ENCODE measurements around the gene ADAT1.
A peak's percentile ranks its signal among the peaks of the same experiment; 100 is the strongest.

Gene ADAT1

GRCh38 chr16:75572864-75573542 is 50.1 kb downstream of the ADAT1 start:
- DNase-seq = no peak

- DNase-seq = no peak
Observed at GRCh38 chr16:75570396-75571065, 52.5 kb downstream of the ADAT1 start.

- no peak for DNase-seq
Observed at GRCh38 chr16:75567911-75568310, 55.2 kb downstream of the ADAT1 start.

- no peak for DNase-seq
Observed at GRCh38 chr16:75566758-75567255, 56.3 kb downstream of the ADAT1 start.

- peak; percentile 19 for DNase-seq
Observed at GRCh38 chr16:75566040-75566757, 56.9 kb downstream of the ADAT1 start, which contains the start of gene GABARAPL2. Gene GABARAPL2, plus strand, starts transcription at chr16:75566379. Its CDS starts 108 bp downstream, at chr16:75566487.

- DNase-seq = no peak
Observed at GRCh38 chr16:75565640-75566039, 57.4 kb downstream of the ADAT1 start.

GRCh38 chr16:75559564-75560372 is 63.3 kb downstream of the ADAT1 start:
- DNase-seq = no peak

GRCh38 chr16:75558846-75559401 is 64.2 kb downstream of the ADAT1 start:
- DNase-seq = no peak

- DNase-seq = no peak
Observed at GRCh38 chr16:75556431-75556950, 66.6 kb downstream of the ADAT1 start.

- DNase-seq = no peak
Observed at GRCh38 chr16:75555707-75556430, 67.2 kb downstream of the ADAT1 start, which contains the start of gene TMEM231. Gene TMEM231, minus strand, starts transcription at chr16:75556252. Its CDS starts 43 bp downstream, at chr16:75556209.

- DNase-seq = no peak
Observed at GRCh38 chr16:75555213-75555706, 67.8 kb downstream of the ADAT1 start.

- DNase-seq = no peak
Observed at GRCh38 chr16:75552951-75553350, 70.1 kb downstream of the ADAT1 start.

GRCh38 chr16:75550211-75550662 is 72.8 kb downstream of the ADAT1 start:
- DNase-seq = no peak
